Hepatic stellate cell (primary cell): ENCODE results near the gene FBXL5.
A peak's percentile ranks its signal among the peaks of the same experiment; 100 is the strongest.

ENCODE experiments used
- DNase-seq: peaks from one replicate; pipeline ENCODE4 v3.0.0; 2011; ENCODE audit warnings: low spot score

The FBXL5 gene, protein sequence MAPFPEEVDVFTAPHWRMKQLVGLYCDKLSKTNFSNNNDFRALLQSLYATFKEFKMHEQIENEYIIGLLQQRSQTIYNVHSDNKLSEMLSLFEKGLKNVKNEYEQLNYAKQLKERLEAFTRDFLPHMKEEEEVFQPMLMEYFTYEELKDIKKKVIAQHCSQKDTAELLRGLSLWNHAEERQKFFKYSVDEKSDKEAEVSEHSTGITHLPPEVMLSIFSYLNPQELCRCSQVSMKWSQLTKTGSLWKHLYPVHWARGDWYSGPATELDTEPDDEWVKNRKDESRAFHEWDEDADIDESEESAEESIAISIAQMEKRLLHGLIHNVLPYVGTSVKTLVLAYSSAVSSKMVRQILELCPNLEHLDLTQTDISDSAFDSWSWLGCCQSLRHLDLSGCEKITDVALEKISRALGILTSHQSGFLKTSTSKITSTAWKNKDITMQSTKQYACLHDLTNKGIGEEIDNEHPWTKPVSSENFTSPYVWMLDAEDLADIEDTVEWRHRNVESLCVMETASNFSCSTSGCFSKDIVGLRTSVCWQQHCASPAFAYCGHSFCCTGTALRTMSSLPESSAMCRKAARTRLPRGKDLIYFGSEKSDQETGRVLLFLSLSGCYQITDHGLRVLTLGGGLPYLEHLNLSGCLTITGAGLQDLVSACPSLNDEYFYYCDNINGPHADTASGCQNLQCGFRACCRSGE

GRCh38 chr4:15655223-15656037, at the start of gene FBXL5:
TSS of gene FBXL5 (minus strand) at chr4:15655357. CDS start at chr4:15655287, 70 bp downstream.
- DNase-seq, result peak; percentile 96

GRCh38 chr4:15704129-15704528, 49.0 kb upstream of the FBXL5 start:
- DNase-seq, result no peak

GRCh38 chr4:15703439-15703838, 48.3 kb upstream of the FBXL5 start:
- no peak for DNase-seq

DNA sequence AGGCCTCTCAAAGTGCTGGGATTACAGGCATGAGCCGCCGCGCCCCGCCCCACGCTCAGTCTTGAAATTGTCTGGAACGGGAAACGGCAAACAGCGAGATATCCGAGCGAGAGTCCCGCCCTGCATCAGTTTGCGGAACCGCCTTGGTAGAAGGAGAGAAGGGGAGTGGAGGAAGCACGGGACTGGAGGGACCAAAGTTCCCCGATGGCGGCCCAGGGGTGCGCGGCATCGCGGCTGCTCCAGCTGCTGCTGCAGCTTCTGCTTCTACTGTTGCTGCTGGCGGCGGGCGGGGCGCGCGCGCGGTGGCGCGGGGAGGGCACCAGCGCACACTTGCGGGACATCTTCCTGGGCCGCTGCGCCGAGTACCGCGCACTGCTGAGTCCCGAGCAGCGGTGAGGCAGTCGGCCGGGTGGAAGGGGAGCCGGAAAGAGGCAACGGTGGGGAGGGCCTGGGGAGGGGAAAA, 47.8 kb upstream of the FBXL5 start, which contains the start of gene BST1:
Gene BST1, plus strand, starts transcription at position 125 of the 463 bp plus-strand sequence. Its CDS starts 80 bp downstream, at position 205.
- DNase-seq, result peak; percentile 59

- DNase-seq, result no peak
Observed at GRCh38 chr4:15696866-15697265, 41.7 kb upstream of the FBXL5 start.

DNA sequence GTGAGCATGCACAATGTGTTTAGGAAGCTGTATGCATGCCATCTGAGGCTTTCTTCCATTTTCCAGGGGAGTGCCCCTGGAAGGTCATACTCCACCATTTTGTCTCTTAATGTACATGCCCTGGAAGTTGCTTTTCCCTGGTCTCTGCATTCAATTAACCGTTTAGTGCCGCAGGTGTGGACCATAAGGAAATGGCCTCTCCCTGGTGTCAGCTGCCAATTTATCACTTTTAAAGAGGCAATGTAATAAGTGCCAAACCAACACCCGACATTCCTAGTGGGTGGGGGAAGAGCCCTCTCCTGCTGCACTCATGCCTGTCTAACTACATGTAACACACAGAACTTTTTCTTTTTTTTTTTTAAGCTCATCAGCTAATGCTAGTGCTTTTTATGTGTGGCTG, 40.6 kb upstream of the FBXL5 start:
- no peak for DNase-seq

GRCh38 chr4:15695240-15695699, 40.1 kb upstream of the FBXL5 start:
- peak; percentile 55 for DNase-seq

- no peak for DNase-seq
Observed at GRCh38 chr4:15694431-15694830, 39.3 kb upstream of the FBXL5 start.

DNA sequence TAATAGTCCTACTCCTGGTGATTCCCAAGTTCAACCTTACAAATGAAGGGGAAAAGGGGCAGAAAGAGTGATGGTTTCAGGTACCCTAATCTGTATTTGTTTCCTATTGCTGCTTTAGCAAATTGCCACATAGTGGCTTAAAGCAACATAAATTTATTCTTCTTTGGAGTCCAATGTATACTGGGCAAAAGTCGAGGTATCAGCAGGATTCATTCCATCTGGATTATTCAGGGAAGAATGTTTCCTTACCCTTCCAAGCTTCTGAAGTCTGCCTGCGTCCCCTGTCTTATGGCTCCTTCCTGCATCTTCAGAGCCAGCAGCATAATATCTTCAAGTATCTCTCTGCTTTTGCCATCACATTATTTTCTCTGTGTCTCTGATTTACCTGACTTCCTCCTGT, 37.4 kb upstream of the FBXL5 start:
- DNase-seq, result no peak

GRCh38 chr4:15691346-15692135, 36.4 kb upstream of the FBXL5 start:
- DNase-seq, result no peak

DNA sequence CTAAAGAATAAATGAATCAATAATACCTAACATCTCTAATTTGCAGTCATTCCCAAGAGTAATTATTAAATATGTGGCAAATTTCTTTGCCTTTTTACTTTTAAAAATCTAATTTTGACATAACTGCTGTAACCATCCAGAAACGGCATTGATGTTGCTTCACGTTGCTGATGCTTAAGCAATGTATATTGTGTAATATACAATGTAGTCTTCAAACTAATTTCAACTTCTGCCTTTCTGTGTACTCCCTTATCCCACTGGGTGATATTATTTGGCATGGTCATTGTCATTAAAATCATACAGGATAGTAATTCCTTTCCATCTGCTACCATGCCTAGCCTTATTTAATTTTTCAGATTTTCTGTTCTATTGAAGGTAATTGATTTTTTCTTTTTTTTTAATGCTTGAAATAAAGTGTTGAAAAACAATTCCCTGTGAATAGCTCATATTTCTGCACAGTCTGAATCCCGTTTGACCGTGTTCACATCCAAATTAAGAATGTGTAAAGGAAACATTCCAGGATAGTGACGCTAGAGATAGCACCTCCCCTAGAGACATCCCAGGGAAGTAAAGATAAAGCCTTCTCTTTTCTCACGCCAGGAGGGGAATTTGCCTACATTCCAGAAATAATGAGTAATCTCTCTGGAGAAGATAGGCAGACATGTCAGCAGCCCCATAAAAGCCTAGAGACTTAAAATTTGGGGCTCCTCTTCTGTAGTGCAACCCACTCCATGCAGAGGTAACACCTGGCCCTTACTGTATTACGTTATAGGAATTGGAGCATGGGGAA, 35.1 kb upstream of the FBXL5 start:
- DNase-seq, result peak; percentile 58

GRCh38 chr4:15689540-15689939, 34.4 kb upstream of the FBXL5 start:
- DNase-seq, result no peak

DNA sequence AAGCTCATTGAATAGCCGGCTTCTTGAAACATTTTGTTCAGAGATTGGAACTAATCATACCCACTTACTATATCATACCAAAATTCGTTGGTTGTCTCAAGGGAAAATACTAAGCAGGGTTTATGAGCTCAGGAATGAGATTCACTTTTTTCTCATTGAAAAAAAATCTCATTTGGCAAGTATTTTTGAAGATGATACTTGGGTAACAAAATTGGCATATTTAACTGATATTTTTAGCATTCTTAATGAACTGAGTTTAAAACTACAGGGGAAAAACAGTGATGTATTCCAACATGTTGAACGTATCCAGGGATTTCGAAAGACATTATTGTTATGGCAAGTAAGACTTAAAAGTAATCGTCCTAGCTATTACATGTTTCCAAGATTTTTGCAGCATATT, 32.9 kb upstream of the FBXL5 start:
- DNase-seq, result no peak

DNA sequence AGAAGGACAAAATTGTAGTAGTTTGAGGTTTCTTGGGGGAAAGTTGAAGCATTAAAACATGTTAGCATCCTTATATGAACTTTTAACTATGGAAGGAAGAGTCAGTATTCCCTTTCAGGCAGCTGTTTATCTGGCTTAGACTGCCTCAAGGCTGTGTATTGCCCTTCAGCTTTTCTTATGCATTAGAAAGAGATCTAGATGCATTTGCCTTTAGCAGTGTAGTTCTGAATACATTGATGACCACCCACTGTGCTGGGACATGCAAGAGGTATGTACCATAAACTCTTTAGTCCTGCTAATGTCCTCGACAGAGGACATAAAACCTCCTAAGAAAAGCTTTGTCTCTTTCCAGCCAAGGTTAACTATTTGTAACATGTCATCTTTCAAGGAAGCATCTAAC, 29.3 kb upstream of the FBXL5 start:
- DNase-seq, result no peak

- no peak for DNase-seq
Observed at GRCh38 chr4:15683143-15683495, 28.0 kb upstream of the FBXL5 start.

DNA sequence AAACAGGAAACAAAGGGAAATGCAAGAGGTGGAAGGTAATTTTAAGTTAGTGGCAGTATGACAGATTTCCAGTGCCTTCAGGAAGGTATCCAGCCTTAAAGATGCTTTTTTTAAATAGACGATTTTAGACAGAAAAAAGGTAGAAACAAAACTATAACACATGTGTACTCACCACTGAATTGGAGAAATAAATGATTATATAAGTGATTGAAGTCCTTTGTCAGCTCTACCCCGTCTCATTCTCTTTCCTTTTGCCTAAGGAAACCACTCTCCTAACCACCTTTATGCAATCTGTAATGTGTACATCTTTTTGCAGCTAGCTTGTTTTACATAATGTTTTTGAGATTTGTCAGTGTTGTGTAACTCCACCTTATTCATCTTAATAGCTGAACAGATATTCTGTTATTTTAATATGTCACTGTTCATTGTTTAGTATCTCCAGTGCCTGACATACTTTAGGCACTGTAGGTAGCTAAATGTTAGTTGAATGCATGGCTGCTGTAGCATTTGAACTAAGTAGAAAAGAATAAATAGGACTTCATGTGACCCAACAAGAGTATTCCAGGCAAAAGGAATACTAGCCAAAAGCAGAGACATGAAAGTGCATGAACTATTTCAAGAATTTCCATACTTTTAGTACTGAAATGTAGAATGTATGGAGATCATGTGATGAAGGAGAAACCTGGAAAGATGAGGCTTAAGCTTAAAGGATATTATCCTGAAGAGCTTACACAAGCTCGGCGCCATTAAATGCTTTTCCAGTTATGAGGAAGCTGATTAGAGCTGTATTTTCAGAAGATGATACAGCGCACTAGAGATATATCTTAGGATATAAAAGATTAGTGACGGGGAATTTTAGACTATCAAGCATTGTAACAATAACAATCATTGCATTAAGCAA, 27.3 kb upstream of the FBXL5 start:
- DNase-seq, result no peak

GRCh38 chr4:15681372-15682241, 26.4 kb upstream of the FBXL5 start, which contains the start of gene FAM200B:
TSS of gene FAM200B (plus strand) at chr4:15681827. CDS start at chr4:15686978, 5,151 bp downstream.
- peak; percentile 96 for DNase-seq

DNA sequence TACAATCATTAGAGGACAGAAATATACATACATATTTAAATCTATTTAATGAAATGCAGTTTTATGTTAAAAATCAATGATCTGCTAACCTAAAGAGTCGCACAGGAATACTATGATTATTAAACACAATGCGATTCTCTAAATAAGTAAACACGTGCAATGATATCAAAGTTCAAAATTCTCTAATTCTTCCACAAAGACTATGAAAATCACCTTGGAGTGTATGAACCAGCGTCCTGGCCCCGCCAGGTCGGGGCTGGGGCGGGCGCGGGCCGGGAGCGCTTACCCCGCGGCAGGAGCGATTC, 25.9 kb upstream of the FBXL5 start:
- no peak for DNase-seq

GRCh38 chr4:15677507-15677988, 22.4 kb upstream of the FBXL5 start:
- no peak for DNase-seq
